Measurements from ENCODE around the gene FGGY.
A peak's percentile ranks its signal among the peaks of the same experiment; 100 is the strongest.

The FGGY gene

GRCh38 chr1:59560807-59561450 is 264.0 kb downstream of the FGGY start:
- TF ChIP-seq CTCF (IDR thresholded peaks at IDR 0.05; ENCODE audit: low read depth, low read length) = no peak
- no peaks in the 10 kb centered on the region for H3K36me3 ChIP-seq
- peaks cover 9% of the 10 kb centered on the region for H3K9me3 ChIP-seq (ENCODE audit: severe bottlenecking)
- H3K27me3 ChIP-seq (ENCODE audit: insufficient read depth, low read depth, severe bottlenecking) = no peaks in the 10 kb centered on the region
- no peak overlapping the region for H3K27ac ChIP-seq
- H3K4me3 ChIP-seq (ENCODE audit: low read depth, low read length) = no peak overlapping the region
- no peak for DNase-seq

GRCh38 chr1:59561796-59562195 is 264.9 kb downstream of the FGGY start:
- H3K4me3 ChIP-seq (ENCODE audit: low read depth, low read length) = no peak overlapping the region
- no peak for DNase-seq
- no peaks in the 10 kb centered on the region for H3K36me3 ChIP-seq
- H3K27me3 ChIP-seq (ENCODE audit: insufficient read depth, low read depth, severe bottlenecking) = no peaks in the 10 kb centered on the region
- no peak overlapping the region for H3K27ac ChIP-seq
- H3K9me3 ChIP-seq (ENCODE audit: severe bottlenecking) = peaks cover 9% of the 10 kb centered on the region
- TF ChIP-seq CTCF (IDR thresholded peaks at IDR 0.05; ENCODE audit: low read depth, low read length) = no peak

GRCh38 chr1:59564192-59564891 is 267.4 kb downstream of the FGGY start:
- DNase-seq = no peak
- Histone ChIP-seq H3K27me3 (ENCODE audit: insufficient read depth, low read depth, severe bottlenecking) (no peaks in the 10 kb centered on the region), H3K27ac (no peak overlapping the region), H3K36me3 (no peaks in the 10 kb centered on the region), H3K4me3 (ENCODE audit: low read depth, low read length) (no peak overlapping the region), H3K9me3 (ENCODE audit: severe bottlenecking) (no peaks in the 10 kb centered on the region)
- no peak for TF ChIP-seq CTCF (IDR thresholded peaks at IDR 0.05; ENCODE audit: low read depth, low read length)

GRCh38 chr1:59565611-59566410 is 268.9 kb downstream of the FGGY start:
- TF ChIP-seq CTCF (IDR thresholded peaks at IDR 0.05; ENCODE audit: low read depth, low read length) = no peak
- no peaks in the 10 kb centered on the region for H3K27me3 ChIP-seq (ENCODE audit: insufficient read depth, low read depth, severe bottlenecking)
- no peaks in the 10 kb centered on the region for H3K9me3 ChIP-seq (ENCODE audit: severe bottlenecking)
- no peak overlapping the region for H3K4me3 ChIP-seq (ENCODE audit: low read depth, low read length)
- no peaks in the 10 kb centered on the region for H3K36me3 ChIP-seq
- H3K27ac ChIP-seq = no peak overlapping the region
- DNase-seq = no peak

GRCh38 chr1:59568158-59568935 is 271.5 kb downstream of the FGGY start:
- H3K27ac ChIP-seq = no peak overlapping the region
- H3K27me3 ChIP-seq (ENCODE audit: insufficient read depth, low read depth, severe bottlenecking) = no peaks in the 10 kb centered on the region
- no peak for TF ChIP-seq CTCF (IDR thresholded peaks at IDR 0.05; ENCODE audit: low read depth, low read length)
- peak; percentile 19 for DNase-seq
- no peaks in the 10 kb centered on the region for H3K36me3 ChIP-seq
- no peak overlapping the region for H3K4me3 ChIP-seq (ENCODE audit: low read depth, low read length)
- no peaks in the 10 kb centered on the region for H3K9me3 ChIP-seq (ENCODE audit: severe bottlenecking)
